T-cell (primary cell): ENCODE measurements around the gene FBXL12. TPM values are rescaled to one million over a fixed set of nuclear protein-coding genes. Genes with fewer than 3 reads are reported as not detected.
"Not testable (repeated sequence)": the region's sequence is repeated elsewhere in the genome, so short reads cannot be mapped to it uniquely, and the experiment has no call there.

Experiments
- ATAC-seq, 4 experiments: fragments of 200-7000 bp in 3 of 4; fragments of 150-1000 bp in 1 of 4; cut with Tn5 transposase; replicated peaks in 1 of 4; 1 replicate in 3 of 4; 2 replicates in 1 of 4; pipeline ENCODE4 v1.10.0; 2021; ENCODE audit warnings: moderate library complexity in 3 of 4, mild to moderate bottlenecking in 2 of 4, moderate number of reproducible peaks in 1 of 4
- CTCF ChIA-PET, 2 donors: fragments of 300-600 bp; sonication (Branson Sonifier 250); formaldehyde crosslinking; loops; one replicate each; lab custom pipeline; 2022; ENCODE audit warnings: antibody characterized with exemption in 2 of 2; lab: Charles Lee
- POLR2A ChIA-PET, 2 donors: fragments of 300-600 bp; sonication (Branson Sonifier 250); formaldehyde crosslinking; loops; one replicate each; lab custom pipeline; 2022; ENCODE audit warnings: antibody characterized with exemption in 2 of 2; lab: Charles Lee
- DNase-seq, 35 experiments: peaks; one replicate each; pipeline versions ENCODE4 v3.0.0 to v3.0.0-alpha.2; 2013 to 2023
- H3K27ac ChIP-seq: one replicate; pipeline ENCODE4 v1.5.1; 2013; ENCODE audit warnings: low read length
- H3K27me3 ChIP-seq, 2 experiments: replicated peaks in 1 of 2; 1 replicate in 1 of 2; 2 replicates in 1 of 2; pipeline versions ENCODE4 v1.6.1 to v1.7.0; 2013; ENCODE audit warnings: low read length in 1 of 2, mixed read lengths in 1 of 2; ENCODE audit not compliant: control insufficient read depth in 2 of 2, insufficient read depth in 2 of 2; ENCODE audit errors: extremely low read depth in 1 of 2
- H3K36me3 ChIP-seq, 2 donors: 1 replicate in 1 of 2; 2 replicates in 1 of 2; pipeline versions ENCODE4 v1.6.1 to v1.7.0; 2013; ENCODE audit warnings: low read length in 1 of 2; ENCODE audit not compliant: control insufficient read depth in 2 of 2, insufficient read depth in 1 of 2; ENCODE audit errors: extremely low read depth in 1 of 2
- H3K4me1 ChIP-seq, 2 experiments: 1 replicate in 1 of 2; 2 replicates in 1 of 2; pipeline versions ENCODE4 v1.6.1 to v1.7.0; 2013; ENCODE audit warnings: low read length in 2 of 2, mixed read lengths in 1 of 2; ENCODE audit not compliant: insufficient read depth in 2 of 2, control insufficient read depth in 1 of 2; ENCODE audit errors: extremely low read depth in 1 of 2
- H3K4me3 ChIP-seq, 2 donors: 1 replicate in 1 of 2; 2 replicates in 1 of 2; pipeline versions ENCODE4 v1.5.1 to v1.7.0; 2013; ENCODE audit warnings: mild to moderate bottlenecking in 2 of 2, low read length in 1 of 2, moderate library complexity in 1 of 2; ENCODE audit not compliant: control insufficient read depth in 1 of 2; ENCODE audit errors: extremely low read depth in 1 of 2
- H3K9me3 ChIP-seq: 2 replicates; pipeline ENCODE4 v1.7.0; 2013
- H3K27ac Mint-ChIP-seq, 2 donors: one replicate each; pipeline ENCODE4 v1.8.0; 2020 to 2021; ENCODE audit warnings: mild to moderate bottlenecking in 2 of 2, mixed read lengths in 2 of 2
- H3K27me3 Mint-ChIP-seq, 2 donors: one replicate each; pipeline ENCODE4 v1.8.0; 2021 to 2022; ENCODE audit warnings: mixed read lengths in 2 of 2
- H3K36me3 Mint-ChIP-seq: one replicate; pipeline ENCODE4 v1.8.0; 2021; ENCODE audit warnings: mixed read lengths
- H3K4me1 Mint-ChIP-seq, 3 donors: one replicate each; pipeline ENCODE4 v1.8.0; 2020 to 2022; ENCODE audit warnings: mixed read lengths in 3 of 3, mild to moderate bottlenecking in 1 of 3
- H3K4me3 Mint-ChIP-seq, 3 donors: one replicate each; pipeline ENCODE4 v1.8.0; 2020 to 2022; ENCODE audit warnings: mild to moderate bottlenecking in 3 of 3, mixed read lengths in 3 of 3, moderate library complexity in 3 of 3
- H3K9me3 Mint-ChIP-seq, 3 donors: one replicate each; pipeline ENCODE4 v1.8.0; 2020 to 2022; ENCODE audit warnings: mixed read lengths in 3 of 3
- WGBS: methylation state at CpG from one replicate; pipeline ENCODE4 v1.1.5; 2013; ENCODE audit warnings: missing lambda C conversion rate; ENCODE audit not compliant: insufficient coverage; 5-methylcytosine and 5-hydroxymethylcytosine counted together
- total RNA-seq, 35 experiments: library from RNA in 6 of 35; stranded (reverse) in 6 of 35; fragments of 120-200 nt in 1 of 35; gene quantifications; one replicate each; pipeline versions ENCODE4 v1.2.1 to v1.2.4 and lab custom pipeline; 2013 to 2026

The FBXL12 gene
- total RNA-seq, 5 donors from 2014 or later (not counting 1 experiment from before 2014, with no cell fraction given): 31.5 to 37.7 (median 35.0) TPM

DNA sequence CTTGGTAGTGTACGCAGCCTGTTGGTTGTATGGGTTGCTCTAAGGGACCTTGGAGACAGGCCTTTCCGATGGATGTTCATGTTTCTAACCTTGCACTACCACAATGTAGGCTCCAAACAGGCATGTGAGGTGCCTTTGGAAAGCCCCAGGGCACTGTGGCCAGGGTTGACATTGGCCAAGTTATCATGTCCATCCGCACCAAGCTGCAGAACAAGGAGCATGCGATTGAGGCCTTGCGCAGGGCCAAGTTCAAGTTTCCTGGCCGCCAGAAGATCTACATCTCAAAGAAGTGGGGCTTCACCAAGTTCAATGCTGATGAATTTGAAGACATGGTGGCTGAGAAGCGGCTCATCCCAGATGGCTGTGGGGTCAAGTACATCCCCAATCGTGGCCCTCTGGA, 1.2 kb upstream of the FBXL12 start:
- H3K27me3 ChIP-seq, POLR2A ChIA-PET, H3K9me3 Mint-ChIP-seq, ATAC-seq, DNase-seq, H3K27me3 Mint-ChIP-seq, H3K9me3 ChIP-seq, CTCF ChIA-PET, H3K36me3 ChIP-seq: not testable (repeated sequence)
- peaks cover 9 to 27% of the 10 kb centered on the region in 2 experiments for H3K4me1 ChIP-seq
- Mint-ChIP-seq H3K4me1 (peaks cover 27 to 33% (median 30%) of the 10 kb centered on the region in 3 donors), H3K36me3 (peaks cover 17% of the 10 kb centered on the region), H3K27ac (peak overlapping the region in 1 of 2 donors; percentile 95), H3K4me3 (peak overlapping the region; percentile 88 to 91 (median 89))
- H3K4me3 ChIP-seq: peak overlapping the region in 1 of 2 donors; percentile 48
- WGBS: no CpG with 5 or more reads among the region's 8 CpGs
- H3K27ac ChIP-seq: peak overlapping the region; percentile 54

GRCh38 chr19:9819596-9819909, 674 bp upstream of the FBXL12 start:
- Histone ChIP-seq H3K27ac (peak overlapping the region; percentile 54), H3K27me3 (no peaks in the 10 kb centered on the region), H3K36me3 (no peaks in the 10 kb centered on the region), H3K4me3 (peak overlapping the region; percentile 48 to 69), H3K9me3 (no peaks in the 10 kb centered on the region), H3K4me1 (peaks cover 9 to 27% of the 10 kb centered on the region in 2 experiments)
- DNase-seq: no peak
- ChIA-PET POLR2A (no interaction called here), CTCF (no interaction called here)
- Mint-ChIP-seq H3K27me3 (no peaks in the 10 kb centered on the region), H3K4me1 (peaks cover 27 to 36% (median 34%) of the 10 kb centered on the region in 3 donors), H3K27ac (peak overlapping the region; percentile 92 to 95), H3K36me3 (peaks cover 21% of the 10 kb centered on the region), H3K4me3 (peak overlapping the region; percentile 88 to 91 (median 89)), H3K9me3 (no peaks in the 10 kb centered on the region)
- 0% methylated on average over 19 of the region's 21 CpGs for WGBS
- ATAC-seq: peak in 2 of 4 experiments; percentile 8

DNA sequence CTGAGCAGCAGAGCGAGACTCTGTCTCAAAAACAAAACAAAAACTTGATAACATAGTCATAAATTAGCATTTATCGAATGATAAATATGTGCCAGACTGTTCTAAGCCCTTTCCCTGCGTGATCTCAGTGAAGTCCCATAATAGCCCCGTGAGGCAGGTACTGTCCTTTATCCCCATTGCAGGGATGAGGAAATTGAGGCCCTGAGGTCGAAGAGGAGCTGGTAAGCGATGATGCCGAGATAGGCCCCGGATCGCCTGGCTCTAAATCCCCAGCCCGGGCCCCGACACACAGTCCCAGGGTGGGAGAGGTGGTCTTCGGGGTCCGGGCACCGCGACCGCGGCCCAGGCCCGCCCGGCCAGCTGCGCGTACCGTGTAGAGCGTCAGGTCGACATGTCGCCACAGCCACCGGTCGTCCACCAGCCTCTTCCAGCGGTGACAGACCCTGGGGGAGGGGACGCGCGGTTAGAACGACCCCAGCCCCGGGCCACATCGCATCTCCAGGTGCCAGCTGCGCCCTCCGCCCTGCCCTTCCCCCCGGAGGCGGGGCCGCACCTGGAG, 625 bp downstream of the FBXL12 start:
- Histone ChIP-seq H3K9me3 (no peaks in the 10 kb centered on the region), H3K27ac (peak overlapping the region; percentile 100), H3K4me1 (peaks cover 9 to 27% of the 10 kb centered on the region in 2 experiments), H3K4me3 (peak overlapping the region; percentile 99 to 100), H3K36me3 (peaks cover 0 to 4% of the 10 kb centered on the region in 2 donors), H3K27me3 (no peaks in the 10 kb centered on the region)
- POLR2A ChIA-PET: interaction anchor here (0.6 kb wide), 3 partner anchors 16 to 235 kb away, joined by 3 to 5 read pairs (median 4); no protein-coding TSS in a partner anchor
- Mint-ChIP-seq H3K4me1 (peaks cover 33 to 37% (median 36%) of the 10 kb centered on the region in 3 donors), H3K4me3 (peak overlapping the region; percentile 88 to 91 (median 89)), H3K27me3 (no peaks in the 10 kb centered on the region), H3K36me3 (peaks cover 22% of the 10 kb centered on the region), H3K27ac (peak overlapping the region; percentile 92 to 95), H3K9me3 (no peaks in the 10 kb centered on the region)
- CTCF ChIA-PET: interaction anchor here (0.7 kb wide), 2 partner anchors 38 to 612 kb away, joined by 6 to 7 read pairs; no protein-coding TSS in a partner anchor
- DNase-seq (peak in 2 of 35 experiments; percentile 9 to 26), ATAC-seq (no peak)
- 1% methylated on average over 37 of the region's 39 CpGs for WGBS

DNA sequence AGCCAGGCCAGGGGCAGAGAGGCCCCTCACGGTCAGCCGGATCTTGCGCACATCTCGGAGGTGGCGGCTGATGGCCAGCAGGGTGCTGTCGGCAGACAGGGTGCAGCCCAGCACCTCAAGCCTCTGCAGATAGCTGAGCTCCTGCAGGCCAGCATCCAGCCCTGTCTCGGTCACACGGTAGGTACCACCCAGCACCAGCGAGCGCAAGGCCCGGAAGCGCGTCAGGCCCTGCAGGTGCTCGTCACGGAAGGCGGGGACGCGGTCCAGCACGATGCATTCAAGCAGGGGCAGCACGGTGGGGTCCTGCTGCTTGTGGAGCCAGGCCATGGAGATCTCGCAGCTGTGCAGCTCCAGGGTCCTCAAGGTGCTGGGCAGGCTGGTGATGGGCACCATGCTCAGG, 7.7 kb downstream of the FBXL12 start:
- Histone ChIP-seq H3K4me1 (peaks cover 13 to 53% of the 10 kb centered on the region in 2 experiments), H3K4me3 (no peak overlapping the region), H3K36me3 (peaks cover 0 to 29% of the 10 kb centered on the region in 2 donors), H3K27ac (no peak overlapping the region), H3K9me3 (no peaks in the 10 kb centered on the region), H3K27me3 (no peaks in the 10 kb centered on the region)
- H3K9me3 Mint-ChIP-seq: no peaks in the 10 kb centered on the region
- no peak for DNase-seq
- H3K27ac Mint-ChIP-seq: no peak overlapping the region
- peaks cover 26% of the 10 kb centered on the region for H3K36me3 Mint-ChIP-seq
- ATAC-seq: no peak
- H3K4me1 Mint-ChIP-seq: peaks cover 34 to 42% (median 40%) of the 10 kb centered on the region in 3 donors
- no peaks in the 10 kb centered on the region for H3K27me3 Mint-ChIP-seq
- POLR2A ChIA-PET: no interaction called here
- H3K4me3 Mint-ChIP-seq: no peak overlapping the region
- WGBS: 98% methylated on average over 21 of the region's 21 CpGs
- CTCF ChIA-PET: interaction anchor here in 1 of 2 donors (0.6 kb wide), 1 partner anchor 10 kb away, joined by 4 read pairs; no protein-coding TSS in a partner anchor

DNA sequence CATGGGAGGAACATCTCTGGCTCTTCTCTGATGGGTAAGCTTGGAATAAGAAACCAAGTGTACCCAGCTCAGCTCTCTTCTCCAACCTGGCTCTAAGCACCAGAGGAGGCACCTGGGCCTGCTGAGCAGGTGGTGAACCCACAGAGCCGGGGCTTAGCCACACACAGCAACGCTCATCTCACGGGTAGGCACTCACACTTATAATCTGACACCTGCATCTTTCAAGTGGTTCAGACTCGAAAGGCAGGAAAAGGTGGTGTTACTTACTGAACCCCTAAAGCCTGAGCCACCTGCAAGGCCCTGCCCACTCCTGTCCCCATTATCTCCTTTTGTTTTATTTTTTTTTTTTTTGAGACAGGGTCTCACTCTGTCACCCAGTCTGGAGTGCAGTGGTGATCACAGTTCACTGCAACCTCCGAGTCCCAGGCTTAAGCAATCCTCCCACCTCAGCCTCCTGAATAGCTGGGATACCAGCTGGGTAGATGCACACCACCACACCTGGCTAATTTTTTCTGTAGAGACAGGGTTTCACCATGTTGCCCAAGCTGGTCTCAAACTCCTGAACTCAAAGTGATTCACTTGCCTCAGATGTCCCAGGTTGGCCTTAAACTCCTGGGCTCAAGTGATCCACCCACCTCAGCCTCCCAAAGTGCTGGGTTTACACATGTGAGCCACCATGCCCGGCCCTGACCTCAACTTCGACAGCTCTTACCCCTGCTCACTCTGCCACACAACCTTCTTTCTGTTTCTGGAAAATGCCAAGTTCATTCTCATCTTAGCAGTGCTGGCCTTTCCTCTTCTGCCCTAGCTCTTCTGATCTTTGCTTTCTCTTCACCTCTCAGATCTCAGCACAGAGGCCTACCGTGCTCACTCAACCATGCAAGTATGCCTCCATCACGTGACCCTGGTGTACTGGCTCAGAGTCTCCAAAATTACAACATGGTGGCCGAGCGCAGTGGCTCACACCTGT, 9.7 kb downstream of the FBXL12 start:
- Histone ChIP-seq H3K27me3 (no peaks in the 10 kb centered on the region), H3K4me1 (peaks cover 13 to 56% of the 10 kb centered on the region in 2 experiments), H3K27ac (peak overlapping the region; percentile 70), H3K4me3 (no peak overlapping the region), H3K36me3 (peaks cover 0 to 30% of the 10 kb centered on the region in 2 donors), H3K9me3 (no peaks in the 10 kb centered on the region)
- Mint-ChIP-seq H3K27me3 (no peaks in the 10 kb centered on the region), H3K4me1 (peaks cover 31 to 40% (median 39%) of the 10 kb centered on the region in 3 donors), H3K9me3 (no peaks in the 10 kb centered on the region), H3K27ac (peak overlapping the region; percentile 83 to 92), H3K4me3 (peak overlapping the region in 2 of 3 donors; percentile 2 to 65), H3K36me3 (peaks cover 17% of the 10 kb centered on the region)
- CTCF ChIA-PET: interaction anchor here in 1 of 2 donors (1.4 kb wide), 1 partner anchor 10 kb away, joined by 7 read pairs; no protein-coding TSS in a partner anchor
- WGBS: 13% methylated on average over 9 of the region's 11 CpGs
- DNase-seq: peak in 32 of 35 experiments; percentile 18 to 66 (median 41)
- peak; percentile 80 to 96 (median 91) for ATAC-seq
- POLR2A ChIA-PET: interaction anchor here (0.6 kb wide), 2 partner anchors 23 to 37 kb away, joined by 3 read pairs; no protein-coding TSS in a partner anchor

DNA sequence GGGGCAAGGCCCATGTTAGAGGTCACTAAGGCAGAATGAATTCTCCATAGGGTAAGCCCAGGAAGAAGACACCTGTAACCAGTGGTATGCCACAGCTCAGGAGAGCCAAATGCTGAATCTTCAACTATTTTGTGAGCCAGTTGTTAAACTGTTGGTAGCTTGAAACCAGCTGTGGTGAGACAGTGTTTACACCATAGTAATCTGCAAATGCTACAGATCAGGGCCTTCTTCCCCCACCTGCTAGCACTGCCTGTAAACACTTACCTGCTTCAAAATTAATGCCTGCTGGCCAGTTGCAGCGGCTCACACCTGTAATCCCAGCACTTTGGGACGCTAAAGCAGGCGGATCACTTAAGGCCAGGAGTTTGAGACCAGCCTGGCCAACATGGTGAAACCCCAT, 12.1 kb downstream of the FBXL12 start:
- H3K36me3 ChIP-seq: peaks cover 0 to 25% of the 10 kb centered on the region in 2 donors
- no peak overlapping the region for H3K4me3 ChIP-seq
- H3K27me3 ChIP-seq: no peaks in the 10 kb centered on the region
- ATAC-seq (no peak), DNase-seq (no peak)
- ChIA-PET CTCF (no interaction called here), POLR2A (interaction anchor here in 1 of 2 donors (0.6 kb wide), 1 partner anchor 101 kb away, joined by 6 read pairs; no protein-coding TSS in a partner anchor)
- WGBS: no CpG with 5 or more reads among the region's 3 CpGs
- H3K9me3 ChIP-seq: no peaks in the 10 kb centered on the region
- Mint-ChIP-seq H3K27me3 (no peaks in the 10 kb centered on the region), H3K27ac (peak overlapping the region; percentile 83 to 92), H3K4me3 (no peak overlapping the region), H3K4me1 (peaks cover 28 to 39% (median 34%) of the 10 kb centered on the region in 3 donors), H3K36me3 (peaks cover 13% of the 10 kb centered on the region), H3K9me3 (no peaks in the 10 kb centered on the region)
- H3K27ac ChIP-seq: peak overlapping the region; percentile 70
- peaks cover 13 to 55% of the 10 kb centered on the region in 2 experiments for H3K4me1 ChIP-seq
